IMR-90 (cell line): ENCODE measurements around the gene IGBP1. TPM values are rescaled to one million over a fixed set of nuclear protein-coding genes. Genes with fewer than 3 reads are reported as not detected.

ENCODE experiments used
- ATAC-seq: fragments of 200-7000 bp; cut with Tn5 transposase; 2 replicates; pipeline ENCODE4 v1.9.1; 2020; ENCODE audit warnings: low read depth, mild to moderate bottlenecking, moderate library complexity
- BruUV-seq: library from RNA; stranded (reverse); fragments of 400-500 nt; replicated peaks from 2 replicates; lab custom pipeline; 2021; lab: Mats Ljungman, UMichigan
- CTCF ChIA-PET: fragments of 300-600 bp; formaldehyde crosslinking; extraction: SDS; loops from one replicate; lab custom pipeline; 2021; ENCODE audit warnings: antibody characterized with exemption; lab: Yijun Ruan, JAX
- POLR2A ChIA-PET: fragments of 300-600 bp; sonication (Branson Sonifier 250); formaldehyde crosslinking; loops from one replicate; lab custom pipeline; 2022; ENCODE audit warnings: antibody characterized with exemption; ENCODE audit not compliant: unreplicated experiment; lab: Charles Lee
- DNase-seq: peaks from one replicate; pipeline ENCODE4 v3.0.0; 2013
- H2AFZ ChIP-seq: replicated peaks from 2 replicates; pipeline ENCODE3; 2013; ENCODE audit warnings: low read length, mild to moderate bottlenecking; ENCODE audit not compliant: poor library complexity
- H2AK5ac ChIP-seq: 2 replicates; pipeline ENCODE4 v1.6.1; 2013; ENCODE audit warnings: low read depth, low read length, inconsistent platforms
- H2AK9ac ChIP-seq: replicated peaks from 2 replicates; pipeline ENCODE3; 2013; ENCODE audit warnings: mild to moderate bottlenecking, low read depth, low read length, moderate library complexity; ENCODE audit not compliant: poor library complexity
- H2BK120ac ChIP-seq: 2 replicates; pipeline ENCODE4 v1.6.1; 2013; ENCODE audit warnings: low read depth, low read length, inconsistent platforms
- H2BK15ac ChIP-seq: 3 replicates; pipeline ENCODE4 v1.6.1; 2013; ENCODE audit warnings: low read depth, low read length, inconsistent platforms
- H2BK20ac ChIP-seq: 2 replicates; pipeline ENCODE4 v1.6.1; 2013; ENCODE audit warnings: low read depth, mild to moderate bottlenecking, inconsistent platforms, low read length, moderate library complexity
- H2BK5ac ChIP-seq: 2 replicates; pipeline ENCODE4 v1.6.1; 2013; ENCODE audit warnings: mild to moderate bottlenecking, low read depth, low read length, inconsistent platforms; ENCODE audit not compliant: poor library complexity, severe bottlenecking
- H3K14ac ChIP-seq: replicated peaks from 2 replicates; pipeline ENCODE4 v1.6.1; 2013; ENCODE audit warnings: low read depth, low read length, inconsistent platforms
- H3K18ac ChIP-seq: 2 replicates; pipeline ENCODE4 v1.6.1; 2013; ENCODE audit warnings: low read depth, low read length, control low read depth
- H3K23ac ChIP-seq: 2 replicates; pipeline ENCODE4 v1.6.1; 2013; ENCODE audit warnings: low read depth, low read length, inconsistent platforms
- H3K27ac ChIP-seq: 2 replicates; pipeline ENCODE4 v1.5.1; 2013; ENCODE audit warnings: mild to moderate bottlenecking, control low read depth, low read length; ENCODE audit not compliant: insufficient read depth
- H3K27me3 ChIP-seq: 2 replicates; pipeline ENCODE4 v1.6.1; 2013; ENCODE audit warnings: low read length; ENCODE audit not compliant: control insufficient read depth, insufficient read depth
- H3K36me3 ChIP-seq: 2 replicates; pipeline ENCODE4 v1.6.1; 2013; ENCODE audit warnings: low read length, mixed read lengths; ENCODE audit not compliant: control insufficient read depth, insufficient read depth
- H3K4ac ChIP-seq: 2 replicates; pipeline ENCODE4 v1.6.1; 2013; ENCODE audit warnings: low read depth, low read length, inconsistent platforms
- H3K4me1 ChIP-seq: 2 replicates; pipeline ENCODE4 v1.6.1; 2013; ENCODE audit warnings: low read length, mixed read lengths; ENCODE audit not compliant: control insufficient read depth, insufficient read depth
- H3K4me2 ChIP-seq: 2 replicates; pipeline ENCODE4 v1.6.1; 2013; ENCODE audit warnings: low read depth, mild to moderate bottlenecking, control low read depth, low read length, moderate library complexity
- H3K4me3 ChIP-seq: 2 replicates; pipeline ENCODE4 v1.5.1; 2013; ENCODE audit warnings: low read depth, mild to moderate bottlenecking, control low read depth, low read length, moderate library complexity; ENCODE audit not compliant: insufficient read depth
- H3K56ac ChIP-seq: 2 replicates; pipeline ENCODE4 v1.6.1; 2013; ENCODE audit warnings: low read length, inconsistent platforms; ENCODE audit not compliant: insufficient read depth; ENCODE audit errors: extremely low read depth
- H3K79me1 ChIP-seq, 2 experiments: 2 replicates each; pipeline ENCODE4 v1.6.1; 2013; ENCODE audit warnings: low read length in 2 of 2, inconsistent platforms in 1 of 2, low read depth in 1 of 2
- H3K9ac ChIP-seq: 2 replicates; pipeline ENCODE4 v1.6.1; 2013; ENCODE audit warnings: low read depth, low read length, control low read depth
- H3K9me1 ChIP-seq: 2 replicates; pipeline ENCODE4 v1.6.1; 2013; ENCODE audit warnings: low read length, inconsistent platforms; ENCODE audit not compliant: insufficient read depth
- H3K9me3 ChIP-seq: 2 replicates; pipeline ENCODE4 v1.6.1; 2013; ENCODE audit warnings: low read length; ENCODE audit not compliant: control insufficient read depth, insufficient read depth
- H4K20me1 ChIP-seq: 2 replicates; pipeline ENCODE4 v1.6.1; 2013; ENCODE audit warnings: low read length, inconsistent platforms; ENCODE audit not compliant: insufficient read depth
- H4K5ac ChIP-seq: 2 replicates; pipeline ENCODE4 v1.6.1; 2013; ENCODE audit warnings: mild to moderate bottlenecking, low read depth, low read length, control low read depth
- H4K8ac ChIP-seq, 2 experiments: 2 replicates each; pipeline ENCODE4 v1.6.1; 2013; ENCODE audit warnings: low read depth in 2 of 2, low read length in 2 of 2, control low read depth in 1 of 2, inconsistent platforms in 1 of 2
- H4K91ac ChIP-seq: 2 replicates; pipeline ENCODE4 v1.6.1; 2013; ENCODE audit warnings: low read depth, low read length, inconsistent platforms; ENCODE audit not compliant: insufficient read depth
- MAZ ChIP-seq: IDR thresholded peaks from 2 replicates; pipeline ENCODE4 v1.6.1; 2012; ENCODE audit warnings: low read depth, mild to moderate bottlenecking, low read length, improper control_type of control experiment, moderate library complexity, borderline replicate concordance
- POLR2A ChIP-seq: IDR thresholded peaks from 2 replicates; pipeline ENCODE4 v1.6.1; 2012; ENCODE audit warnings: mild to moderate bottlenecking, low read depth, low read length
- RCOR1 ChIP-seq: IDR thresholded peaks from 2 replicates; pipeline ENCODE4 v1.6.1; 2012; ENCODE audit warnings: mild to moderate bottlenecking, low read length, improper control_type of control experiment; ENCODE audit not compliant: insufficient replicate concordance
- RFX5 ChIP-seq: IDR thresholded peaks from 2 replicates; pipeline ENCODE4 v1.8.0; 2012; ENCODE audit warnings: low read depth, mild to moderate bottlenecking, low read length, moderate library complexity
- WGBS, 2 experiments: methylation state at CpG; one replicate each; pipeline versions ENCODE4 v1.1.5 to v1.1.7; 2013; ENCODE audit warnings: missing lambda C conversion rate in 2 of 2; ENCODE audit not compliant: insufficient read length in 1 of 2; ENCODE audit errors: extremely low coverage in 2 of 2; 5-methylcytosine and 5-hydroxymethylcytosine counted together
- dilution Hi-C: fragments of 300-500 bp; cut with HindIII; formaldehyde crosslinking; loops from one replicate; pipeline ENCODE4 v1.14.3; 2018; ENCODE audit warnings: low sequenced_read_pairs; ENCODE audit not compliant: unreplicated experiment
- in situ Hi-C: fragments of 300-500 bp; cut with MboI; formaldehyde crosslinking; loops from 3 replicates; pipeline ENCODE4 v1.14.3; 2019; ENCODE audit warnings: low sequenced_read_pairs, inconsistent platforms, mixed read lengths
- intact Hi-C: fragments of 100-400 bp; cut with micrococcal nuclease; formaldehyde crosslinking; loops from 2 replicates; pipeline ENCODE4 v1.10.0; 2022
- polyA plus RNA-seq, 3 experiments: library from polyadenylated mRNA; depleted of rRNA; stranded (reverse); fragments of >200 nt; gene quantifications; 2 replicates each; pipeline ENCODE4 v1.2.3, GENCODE V29; 2012; ENCODE audit warnings: low replicate concordance in 1 of 3
- total RNA-seq: library from RNA; depleted of rRNA; stranded (reverse); fragments of >200 nt; gene quantifications from 2 replicates; pipeline ENCODE4 v1.2.3, GENCODE V29; 2012

The IGBP1 gene
- total and polyA plus RNA-seq, 2 of the 4 experiments (the other 2 are of a cell fraction) = 51.8 to 87.1 TPM

DNA sequence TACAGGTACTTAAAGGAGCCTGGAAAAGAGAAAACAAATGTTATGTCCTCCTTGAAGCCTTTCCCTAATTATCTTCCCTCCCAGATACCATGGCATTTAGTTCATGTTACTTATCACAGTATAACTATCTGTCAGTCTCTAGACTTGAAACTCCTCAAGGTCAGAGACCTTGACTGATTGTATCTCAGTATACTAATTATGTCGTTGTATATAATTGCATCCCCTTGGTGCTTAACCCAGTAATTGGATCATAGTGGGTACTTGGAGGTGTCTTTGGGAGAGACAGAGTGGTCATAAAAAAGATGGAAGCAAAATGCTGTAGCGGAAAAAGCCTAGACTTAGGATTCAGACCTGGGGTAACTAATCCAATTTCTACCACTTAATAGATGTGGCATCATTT is 8.1 kb downstream of the IGBP1 start:
- no CpG with 5 or more reads among the region's 2 CpGs for WGBS, 2 experiments
- POLR2A ChIA-PET = no interaction called here
- Histone ChIP-seq H4K91ac (no peak overlapping the region), H3K36me3 (peaks cover 1% of the 10 kb centered on the region; the same call in 1 of the 2 replicates), H3K23ac (no peak overlapping the region), H2BK5ac (no peak overlapping the region), H3K9me1 (no peaks in the 10 kb centered on the region), H3K27me3 (no peaks in the 10 kb centered on the region; the same call in 1 of the 2 replicates), H3K79me1 (peaks cover 0 to 6% of the 10 kb centered on the region in 2 experiments; a peak in 1 of 4 replicates), H3K27ac (no peak overlapping the region), H2BK15ac (no peak overlapping the region), H2AK5ac (no peak overlapping the region), H2BK20ac (no peak overlapping the region), H2AK9ac (no peak overlapping the region), H2AFZ (no peak overlapping the region), H3K4me3 (no peak overlapping the region), H4K8ac (no peak overlapping the region), H4K20me1 (no peaks in the 10 kb centered on the region), H3K14ac (no peak overlapping the region), H3K4me2 (no peak overlapping the region), H3K9me3 (no peaks in the 10 kb centered on the region), H2BK120ac (no peak overlapping the region), H3K18ac (no peak overlapping the region), H3K9ac (no peak overlapping the region), H3K4me1 (no peaks in the 10 kb centered on the region), H3K56ac (no peak overlapping the region), H3K4ac (no peak overlapping the region), H4K5ac (no peak overlapping the region)
- TF ChIP-seq MAZ = no peak
- no peak for TF ChIP-seq RCOR1
- TF ChIP-seq RFX5 = no peak
- no peak for TF ChIP-seq POLR2A
- no TSS peak for BruUV-seq
- DNase-seq = no peak
- intact Hi-C loops = no loop called here
- dilution Hi-C loops = no loop called here
- in situ Hi-C loops = no loop called here
- CTCF ChIA-PET = no interaction called here
- ATAC-seq = no peak
